OCI-LY3 (cell line): ENCODE measurements around the gene GTF2A1.

Source experiments
- CTCF ChIP-seq: fragments of 200-600, 300-600 bp; sonication (generic); IDR thresholded peaks from 2 replicates; pipeline ENCODE4 v1.5.1; 2014; ENCODE audit warnings: antibody characterized with exemption, low read length, low read depth
- EZH2phosphoT487 ChIP-seq: fragments of 200-600 bp; shearing (Covaris generic); IDR thresholded peaks from 2 replicates; pipeline ENCODE4 v1.6.1; 2018; ENCODE audit warnings: antibody characterized with exemption, mixed run types, low read depth

DNA sequence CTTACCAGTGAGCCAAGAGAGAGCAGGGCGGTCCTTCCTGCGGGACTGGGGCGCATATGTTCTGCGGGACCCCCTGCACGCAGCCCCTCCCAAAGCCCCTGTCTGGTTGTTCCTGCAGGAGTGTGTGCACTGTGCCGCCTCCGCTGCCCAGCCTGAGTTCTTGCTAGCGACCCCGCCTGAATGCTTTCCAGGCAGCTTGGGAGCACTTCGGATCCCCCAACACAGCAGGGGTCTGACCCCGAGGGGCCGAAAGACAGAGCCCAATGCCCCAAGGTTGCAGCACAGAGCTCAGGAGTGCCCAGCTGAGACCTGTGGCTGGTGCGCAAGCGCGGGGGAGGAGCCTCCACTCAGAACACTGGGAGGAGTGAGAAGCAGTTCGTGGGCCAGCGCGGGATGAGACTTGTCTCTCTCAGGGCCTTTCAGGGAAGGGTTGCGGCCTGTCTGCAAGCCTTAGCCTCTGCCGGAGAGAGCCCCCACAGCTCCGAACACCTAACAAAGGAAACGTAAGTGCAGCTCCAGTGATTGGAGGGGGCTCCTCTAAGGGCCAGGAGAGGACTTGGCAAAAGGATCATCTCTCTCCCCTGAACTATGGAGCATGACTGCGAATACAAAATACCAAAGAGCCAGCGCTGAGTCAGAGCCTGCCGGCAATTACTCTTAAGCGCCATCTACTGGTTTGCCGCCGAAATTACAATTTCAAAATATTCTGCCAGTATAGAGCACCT, 50.5 kb downstream of the GTF2A1 start:
- TF ChIP-seq CTCF (peak; percentile 81), EZH2phosphoT487 (no peak)
